ENCODE measurements around the gene LY6G5C.

The LY6G5C gene

DNA sequence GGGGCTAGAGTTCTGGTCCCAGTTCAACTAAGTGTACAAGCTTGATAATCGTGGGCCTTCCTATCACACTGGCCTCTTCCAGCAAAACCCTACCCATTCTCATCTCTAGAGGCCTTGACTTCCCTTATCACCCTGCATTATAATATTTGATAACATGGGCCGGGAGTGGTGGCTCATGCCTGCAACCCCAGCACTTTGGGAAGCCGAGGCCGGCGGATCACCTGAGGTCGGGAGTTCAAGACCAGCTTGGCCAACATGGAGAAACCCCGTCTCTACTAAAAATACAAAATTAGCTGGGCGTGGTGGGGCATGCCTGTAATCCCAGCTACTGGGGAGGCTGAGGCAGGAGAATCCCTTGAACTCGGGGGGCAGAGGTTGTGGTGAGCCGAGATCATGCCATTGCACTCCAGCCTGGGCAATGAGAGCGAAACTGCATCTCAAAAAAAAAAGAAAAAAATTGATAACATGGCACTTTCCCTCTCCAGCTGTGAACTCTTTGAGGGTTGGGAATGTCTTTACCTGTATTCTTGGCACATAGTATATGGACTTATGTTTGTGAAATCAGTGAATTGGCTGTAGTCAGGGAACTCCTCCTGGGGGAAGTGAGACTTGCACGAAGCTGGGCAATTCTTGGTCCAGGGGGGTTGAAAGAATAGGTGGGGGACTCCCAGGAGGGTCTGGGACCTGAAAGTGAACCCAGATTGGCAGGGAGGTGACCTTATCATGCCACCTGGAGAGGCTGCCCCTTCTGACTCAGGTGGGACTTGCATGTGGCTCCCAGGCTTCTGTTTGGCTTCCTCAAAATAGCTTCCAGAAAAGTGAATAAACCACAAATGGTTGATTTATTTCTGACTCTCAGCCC is 19.4 kb downstream of the LY6G5C start:
- DNase-seq: no peak

DNA sequence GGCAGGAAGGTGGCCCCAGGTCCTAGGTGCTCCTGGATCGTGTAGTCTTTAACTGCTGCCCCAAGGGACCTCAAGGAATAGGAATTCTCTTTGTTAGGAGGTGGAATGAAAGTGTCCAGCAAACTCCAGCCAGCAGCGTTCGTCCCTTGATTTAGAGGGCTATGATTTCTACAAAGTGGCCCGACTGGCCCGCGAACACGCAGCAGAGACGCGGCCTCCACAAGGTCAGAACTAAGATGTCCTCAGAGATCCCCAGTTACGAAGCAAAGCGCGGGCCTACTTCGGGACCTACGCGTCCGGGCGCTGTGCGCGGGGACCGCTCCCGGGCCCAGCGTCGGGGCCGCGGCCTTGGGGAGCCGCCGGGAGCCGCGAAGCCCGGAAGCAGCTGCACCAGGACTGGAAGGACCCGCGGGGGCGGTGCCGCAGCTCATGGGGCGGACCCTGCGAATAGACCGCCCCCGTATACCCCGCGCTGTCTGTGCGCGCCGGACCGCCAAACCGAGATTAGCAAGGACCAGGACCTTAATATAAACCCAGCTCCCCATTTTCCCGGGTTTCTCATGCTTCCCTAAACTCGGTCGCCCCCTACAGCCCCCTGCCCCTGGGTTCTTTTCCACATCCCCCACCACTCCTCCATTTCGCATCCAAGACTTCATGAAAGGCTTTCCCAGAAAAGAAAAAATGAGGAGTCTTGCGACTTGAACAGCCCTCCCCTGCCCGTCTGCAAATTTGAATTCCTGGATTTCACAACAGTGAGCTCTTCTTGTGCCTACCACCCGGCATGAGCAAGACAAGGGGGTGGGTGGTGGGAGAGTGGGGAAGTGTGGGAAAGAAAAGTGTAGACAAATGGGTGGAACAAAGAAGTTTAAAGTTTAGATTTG is 20.2 kb downstream of the LY6G5C start, which contains the start of gene C6orf47:
TSS of gene C6orf47 (minus strand) at position 398 of the 881 bp plus-strand sequence. CDS start 831 bp downstream, outside the sequence.
- DNase-seq: peak; percentile 9

DNA sequence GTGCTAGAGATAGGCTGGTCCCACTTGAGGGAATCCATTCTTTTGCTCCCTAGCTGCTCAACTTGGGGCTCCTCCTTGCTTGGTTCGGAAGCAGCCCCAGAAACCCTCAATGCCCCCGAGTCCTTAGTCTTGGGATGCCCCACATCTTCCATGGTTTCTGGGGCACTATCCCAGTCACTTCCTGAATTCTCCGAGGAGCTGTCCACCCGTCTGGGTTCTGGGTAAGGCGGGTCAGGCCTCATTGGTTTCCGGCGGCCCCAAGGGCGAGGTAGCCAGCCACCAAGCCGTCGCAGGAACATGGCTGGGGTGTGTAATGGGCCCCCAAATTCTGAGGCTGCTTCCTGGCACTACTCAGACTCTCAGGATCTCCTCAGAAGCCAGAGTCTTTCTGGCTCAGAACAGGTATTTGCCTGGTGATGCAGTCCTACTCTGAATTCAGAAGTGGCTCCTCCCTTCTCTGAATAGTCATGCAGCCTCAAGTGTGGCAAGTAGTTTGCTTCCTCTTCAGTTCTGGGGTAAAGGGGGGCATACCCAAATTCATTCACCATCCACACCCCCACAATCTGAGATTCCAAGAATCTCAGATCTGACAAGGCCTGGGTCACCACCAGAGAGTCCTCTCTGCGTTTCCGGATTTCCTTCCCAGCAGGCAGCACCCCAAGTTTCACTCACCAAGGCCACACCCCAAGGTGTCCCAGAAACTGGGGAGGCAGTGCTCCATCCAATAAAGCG is 21.1 kb downstream of the LY6G5C start:
- DNase-seq: no peak

DNA sequence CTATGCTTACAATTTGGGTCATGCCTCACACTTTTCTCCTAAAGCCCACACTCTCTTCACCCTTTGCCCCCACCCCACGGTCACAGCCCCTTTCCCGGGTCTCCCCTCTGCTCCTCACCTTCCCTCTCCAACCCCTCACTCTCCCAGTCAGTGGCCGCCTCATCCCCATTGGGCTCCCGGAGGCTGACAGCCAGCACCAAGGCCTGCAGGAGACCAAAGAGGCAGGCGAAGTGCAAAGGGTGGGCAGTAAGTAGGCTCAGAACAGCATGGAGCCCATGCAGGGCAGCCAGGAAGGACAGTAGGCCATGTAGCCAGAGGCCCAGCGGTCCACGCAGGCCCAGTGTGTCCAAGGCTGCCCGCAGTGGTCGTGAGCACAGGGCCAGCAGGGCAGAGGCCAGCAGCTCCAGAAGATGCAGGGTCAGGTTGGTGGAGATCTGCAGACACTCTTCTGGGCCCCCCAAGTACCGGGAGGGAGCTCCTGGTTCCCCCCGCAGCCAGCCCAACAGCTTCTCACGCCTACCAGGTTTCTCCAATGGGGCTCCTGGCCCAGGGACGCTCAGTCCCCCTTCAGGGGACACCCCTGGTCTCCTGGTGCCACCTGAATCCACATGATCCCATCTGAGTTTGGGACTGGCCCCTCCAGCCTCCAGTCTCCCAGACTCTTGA is 21.8 kb downstream of the LY6G5C start:
- DNase-seq: no peak

DNA sequence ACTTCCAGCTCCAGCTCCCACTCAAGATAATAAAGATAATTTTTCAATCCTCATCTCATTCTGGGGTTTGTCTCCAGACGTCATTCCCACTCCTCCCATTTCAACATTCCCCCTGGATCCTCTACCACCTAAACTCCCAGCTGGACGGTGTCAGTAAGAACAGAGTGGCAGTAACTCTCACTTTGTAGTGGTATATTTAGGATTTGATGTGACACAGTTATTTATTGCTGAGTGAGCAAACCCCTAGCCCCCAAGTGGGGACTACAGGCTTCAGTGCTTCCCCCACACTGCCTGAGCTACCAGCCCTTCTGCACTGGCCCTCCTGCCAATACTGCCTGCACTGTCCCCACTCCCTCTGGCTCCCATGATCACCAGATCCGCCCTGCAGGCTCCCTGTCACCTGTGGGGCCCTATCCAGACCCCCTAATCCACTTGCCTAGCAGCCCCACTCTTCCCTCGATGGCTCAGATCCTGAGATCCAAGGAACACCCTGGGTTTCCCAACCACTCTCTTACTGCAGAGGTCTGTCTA is 22.6 kb downstream of the LY6G5C start:
- no peak for DNase-seq

DNA sequence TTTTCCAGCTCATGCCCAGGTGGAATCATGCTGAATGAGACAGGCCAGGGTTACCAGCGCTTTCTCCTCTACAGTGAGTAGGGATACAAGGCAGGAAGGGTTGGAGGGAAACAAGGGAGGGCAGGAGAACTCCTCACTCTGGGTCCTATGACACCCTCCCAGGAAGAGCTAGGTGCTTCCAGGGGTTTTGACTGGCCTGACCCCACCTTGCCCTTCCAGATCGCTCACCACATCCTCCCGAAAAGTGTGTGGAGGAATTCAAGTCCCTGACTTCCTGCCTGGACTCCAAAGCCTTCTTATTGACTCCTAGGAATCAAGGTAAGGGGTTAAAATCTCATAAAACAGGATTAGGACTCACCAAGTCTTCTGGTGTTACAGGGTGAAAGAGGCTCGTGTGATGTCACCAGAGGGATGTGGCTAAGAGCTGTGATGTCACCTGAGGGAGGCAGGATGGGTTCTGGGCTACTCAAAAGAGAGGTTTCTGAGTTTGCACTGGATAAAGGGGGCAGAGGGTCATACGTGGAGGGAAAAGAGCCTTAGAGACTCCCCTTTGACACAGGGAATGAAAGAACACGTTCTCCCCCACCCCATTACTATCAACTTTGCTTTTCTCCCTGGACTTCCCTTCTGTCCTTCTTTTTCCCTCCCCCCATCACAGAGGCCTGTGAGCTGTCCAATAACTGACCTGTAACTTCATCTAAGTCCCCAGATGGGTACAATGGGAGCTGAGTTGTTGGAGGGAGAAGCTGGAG is 23.3 kb downstream of the LY6G5C start:
- DNase-seq: no peak

DNA sequence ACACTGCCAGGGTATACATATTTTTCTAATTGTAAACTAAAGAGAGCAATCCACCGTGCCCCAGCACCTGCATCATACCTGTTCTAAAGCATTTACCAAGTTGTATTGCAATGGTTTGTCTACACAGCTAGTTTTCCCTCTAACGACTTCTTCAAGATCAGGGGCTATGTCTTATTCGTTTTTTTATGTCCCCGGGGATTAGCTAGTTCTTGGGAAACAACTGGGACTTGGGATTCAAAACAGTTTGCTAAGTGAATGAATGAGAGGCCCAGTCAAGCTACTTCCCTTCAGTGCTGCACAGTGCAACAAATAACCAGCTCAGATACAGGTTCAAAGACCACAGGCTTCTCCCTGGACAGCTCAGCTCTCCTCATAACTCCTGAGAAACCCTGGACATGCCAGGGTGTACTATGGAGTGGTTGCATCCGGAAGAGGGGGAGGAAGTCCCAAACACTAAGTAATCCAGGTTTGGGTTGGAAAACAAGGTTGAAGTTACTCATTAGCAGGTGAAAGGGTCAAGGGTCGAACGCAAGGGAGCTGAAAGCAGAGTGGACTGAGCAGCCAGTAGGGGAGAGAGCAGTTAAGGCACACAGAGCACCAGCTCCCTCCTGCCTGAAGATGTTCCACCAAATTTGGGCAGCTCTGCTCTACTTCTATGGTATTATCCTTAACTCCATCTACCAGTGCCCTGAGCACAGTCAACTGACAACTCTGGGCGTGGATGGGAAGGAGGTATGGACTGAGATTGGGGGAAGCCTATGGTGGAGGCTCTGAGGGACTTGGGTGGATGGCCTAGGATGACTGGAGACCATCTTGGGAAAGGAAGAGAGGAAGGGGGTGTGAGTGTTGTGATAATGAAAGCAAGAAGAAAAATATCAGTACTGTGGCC is 25.3 kb downstream of the LY6G5C start, which contains the start of gene APOM:
TSS of gene APOM (plus strand) at position 546 of the 889 bp plus-strand sequence. CDS start at position 619, 73 bp downstream.
- no peak for DNase-seq

DNA sequence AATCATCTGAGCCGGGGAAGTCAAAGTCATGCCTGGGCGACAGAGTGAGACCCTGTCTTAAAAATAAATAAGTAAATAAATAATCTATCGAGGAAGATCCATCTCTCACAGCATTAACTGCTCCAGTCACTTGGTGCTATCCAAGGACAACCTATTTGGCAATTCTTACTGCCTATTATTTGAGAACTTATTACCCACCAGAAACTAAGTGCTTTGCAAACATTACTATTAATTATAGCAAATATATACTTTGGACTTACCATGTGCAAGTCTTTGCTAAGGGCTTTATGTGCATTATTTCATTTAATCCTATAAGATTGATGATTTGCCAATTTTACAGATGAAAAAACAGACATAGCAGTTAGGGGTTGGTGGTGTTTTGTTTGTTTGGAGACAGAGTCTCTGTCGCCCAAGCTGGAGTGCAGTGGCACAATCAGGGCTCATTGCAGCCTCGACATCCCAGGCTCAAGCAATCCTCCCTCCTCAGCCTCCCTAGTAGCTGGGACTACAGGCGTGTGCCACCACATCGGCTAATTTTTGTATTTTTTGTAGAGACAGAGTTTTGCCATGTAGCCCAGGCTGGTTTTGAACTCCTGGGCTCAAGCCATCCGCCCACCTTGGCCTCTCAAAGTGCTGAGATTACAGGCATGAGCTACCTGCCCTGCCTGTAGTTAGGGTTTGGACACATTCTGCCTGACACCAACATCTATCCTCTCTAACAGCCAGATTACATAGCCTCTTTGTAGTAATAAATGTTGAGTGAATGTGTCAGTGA is 26.1 kb downstream of the LY6G5C start:
- no peak for DNase-seq

DNA sequence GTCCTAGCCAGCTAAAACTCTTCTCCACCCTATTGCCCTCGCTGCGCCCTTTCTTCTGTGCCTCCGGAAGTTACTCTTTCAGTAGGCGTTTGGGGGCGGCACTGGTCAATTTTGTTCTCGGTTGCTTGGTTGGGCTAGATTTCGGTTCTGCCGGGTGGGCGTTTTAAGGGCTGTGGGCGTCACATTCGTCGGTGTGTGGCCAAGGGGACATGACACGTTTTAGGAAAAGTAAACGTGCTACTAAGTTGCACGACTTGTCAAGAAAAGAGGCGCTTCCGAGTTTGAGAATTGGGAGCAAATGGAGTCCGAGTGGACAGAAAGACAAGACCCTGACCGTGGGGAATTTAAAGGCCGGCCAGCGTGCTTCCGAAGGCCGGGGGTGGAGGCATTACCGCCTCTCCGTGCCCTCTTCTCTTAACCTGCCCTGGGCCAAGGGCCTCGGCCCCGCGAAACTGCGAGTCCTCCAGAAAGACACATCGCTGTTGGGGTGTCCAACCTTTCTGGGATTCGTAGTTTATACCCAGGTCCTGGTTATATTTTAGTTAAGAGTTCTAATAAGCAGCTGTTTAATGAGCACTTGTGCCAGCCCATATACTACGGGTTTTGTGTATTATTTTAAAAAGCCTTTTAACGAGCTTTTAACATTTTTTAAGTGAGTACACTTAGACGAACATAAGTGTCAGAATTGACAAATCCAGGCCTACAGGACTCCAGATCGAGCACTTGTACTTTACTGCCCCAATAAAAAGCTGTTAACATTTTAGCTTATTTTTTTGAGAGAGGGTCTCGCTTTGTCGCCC is 27.7 kb downstream of the LY6G5C start:
- DNase-seq: peak; percentile 67

DNA sequence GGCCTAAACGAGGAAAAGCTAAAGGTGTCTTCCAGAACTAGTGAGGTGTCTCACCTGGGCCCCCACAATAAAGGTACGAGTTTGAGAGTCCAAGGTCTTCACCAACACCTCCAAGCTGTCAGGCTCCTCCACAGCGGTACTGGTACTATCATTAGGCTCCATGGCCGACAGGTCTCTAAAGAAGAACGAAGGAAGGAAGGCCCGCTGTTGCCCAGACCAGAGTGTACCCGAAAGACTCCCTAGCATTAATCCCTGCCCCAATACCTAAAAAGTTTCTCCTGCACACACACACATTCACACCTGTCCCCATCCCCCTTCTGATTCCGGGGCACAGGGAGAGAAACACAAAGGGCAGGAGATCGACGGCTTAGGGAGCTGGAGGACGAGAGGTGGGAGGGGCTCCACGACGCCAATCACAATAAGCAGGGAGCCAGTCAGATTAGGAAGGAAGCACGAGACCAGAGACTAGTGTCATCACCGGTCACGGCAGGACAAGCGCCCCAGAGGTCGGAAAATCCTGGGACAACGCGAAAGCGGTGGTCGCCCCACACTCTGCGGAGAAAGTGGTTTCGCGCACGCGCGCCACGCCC is 29.2 kb downstream of the LY6G5C start:
- DNase-seq: no peak

DNA sequence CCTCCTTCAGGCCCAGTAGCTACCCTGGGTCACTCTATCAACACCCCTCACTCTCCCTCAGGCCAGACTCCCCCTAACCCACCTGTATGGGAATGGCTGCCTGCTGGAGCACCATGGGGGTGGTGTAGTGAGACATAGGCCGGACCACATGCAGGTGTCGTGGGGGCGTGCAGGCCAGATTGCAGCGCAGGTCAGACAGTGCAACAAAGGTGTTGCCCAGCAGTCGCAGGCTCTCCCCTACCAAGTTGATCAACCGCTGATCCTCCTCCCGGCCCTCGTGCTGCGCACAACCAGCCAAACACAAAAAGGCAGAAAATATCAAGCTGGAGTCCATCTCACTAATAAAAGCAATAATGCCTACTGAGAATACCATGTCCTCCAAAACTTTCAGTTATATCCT is 35.5 kb downstream of the LY6G5C start:
- no peak for DNase-seq

DNA sequence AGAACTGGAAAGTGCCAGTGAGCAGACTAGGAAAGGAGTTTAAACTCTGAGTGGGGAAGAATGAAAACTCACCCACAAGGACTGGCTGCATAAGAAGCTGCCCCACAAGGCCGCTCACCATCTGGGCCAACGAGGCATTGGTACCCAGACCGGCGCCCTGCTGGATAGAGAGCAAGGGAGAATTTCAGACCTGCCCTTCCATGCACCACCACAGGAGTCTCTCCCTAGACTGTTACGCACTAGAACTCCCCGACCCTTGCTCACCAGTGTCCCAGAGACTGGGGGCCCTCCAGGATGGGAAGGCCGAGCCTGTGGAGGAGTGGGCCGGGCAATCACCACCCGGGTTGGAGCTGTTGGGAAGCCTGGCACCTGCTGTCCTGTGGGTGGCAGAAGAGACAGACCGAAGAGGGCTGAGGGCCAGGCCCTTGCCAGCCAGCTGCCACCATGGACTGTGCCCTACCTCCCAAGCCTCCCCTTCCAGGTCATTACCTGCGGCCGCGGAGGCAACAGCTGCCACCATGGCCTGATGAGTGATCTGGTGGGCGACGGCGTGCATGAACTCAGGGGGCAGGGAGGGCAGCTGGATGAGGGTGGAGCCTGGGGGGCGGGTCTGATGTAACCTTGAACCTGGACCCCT is 36.9 kb downstream of the LY6G5C start:
- DNase-seq: no peak

DNA sequence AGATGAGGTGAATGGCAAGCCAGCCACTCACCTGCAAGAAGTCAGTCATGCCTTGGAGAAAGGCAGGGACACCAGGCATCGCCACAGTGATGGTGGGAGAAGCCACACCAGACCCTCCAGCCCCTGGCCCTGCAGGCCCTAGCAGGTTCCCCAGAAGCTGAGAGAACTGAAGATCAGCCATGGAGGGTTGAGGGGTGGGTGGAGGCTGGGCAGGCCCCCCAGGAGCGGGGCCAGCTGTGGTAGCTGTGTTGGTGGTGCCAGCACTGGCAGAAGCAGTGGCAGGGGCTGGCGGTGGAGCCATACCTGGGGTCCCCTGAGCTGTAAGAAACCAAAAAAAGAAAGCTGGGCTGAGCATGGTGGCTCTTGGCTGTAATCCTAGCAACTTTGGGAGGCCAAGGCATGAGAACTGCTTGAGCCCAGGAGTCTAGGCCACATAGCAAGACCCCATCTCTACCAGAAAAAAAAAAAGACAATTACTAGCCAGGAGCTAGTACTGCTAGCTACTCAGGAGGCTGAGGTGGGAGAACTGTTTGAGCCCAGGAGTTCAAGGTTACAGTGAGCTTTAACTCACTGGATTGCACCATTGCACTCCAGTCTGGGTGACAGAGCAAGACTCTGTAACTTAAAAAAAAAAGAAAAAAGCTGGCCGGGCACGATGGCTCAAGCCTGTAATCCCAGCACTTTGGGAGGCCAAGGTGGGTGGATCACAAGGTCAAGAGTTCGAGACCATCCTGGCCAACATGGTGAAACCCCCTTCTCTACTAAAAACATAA is 37.9 kb downstream of the LY6G5C start:
- no peak for DNase-seq

DNA sequence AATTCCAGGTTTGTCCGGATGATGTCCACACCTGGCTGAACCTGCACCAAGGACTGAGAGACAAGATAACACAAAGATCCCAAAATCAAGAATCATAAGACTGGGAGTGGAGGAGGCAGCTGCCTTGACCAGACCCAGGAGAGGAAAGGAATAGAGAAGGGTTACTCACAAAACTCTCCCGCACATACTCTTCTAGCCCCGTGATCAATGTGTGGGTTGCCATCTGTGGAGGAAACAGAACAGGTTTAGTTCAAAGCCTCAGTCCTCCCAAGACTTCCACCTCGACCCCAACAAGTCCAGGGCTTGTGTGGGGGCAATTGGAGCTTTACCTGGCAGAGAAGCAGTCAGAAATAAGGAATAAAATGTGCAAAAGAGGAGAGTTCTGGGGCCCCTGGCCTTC is 39.5 kb downstream of the LY6G5C start:
- DNase-seq: no peak

DNA sequence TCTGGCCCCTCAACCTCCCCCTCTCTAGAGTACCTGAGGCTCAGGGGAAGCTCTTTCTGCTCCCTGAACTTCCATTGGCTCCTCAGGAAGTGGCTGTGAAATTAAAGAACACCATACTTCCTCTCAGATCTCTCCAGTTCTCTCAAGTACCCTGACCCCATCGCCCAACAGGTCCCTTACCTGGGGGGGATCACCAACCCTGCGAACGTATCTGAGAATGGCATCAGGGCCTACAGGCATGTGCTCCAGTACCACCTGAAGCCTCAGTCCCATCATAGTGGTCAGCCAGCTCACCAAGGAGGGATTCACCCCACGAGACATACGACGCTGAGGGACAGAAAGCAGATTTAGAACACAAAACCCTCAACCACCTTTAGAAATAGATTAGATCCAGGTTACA is 40.3 kb downstream of the LY6G5C start:
- no peak for DNase-seq

DNA sequence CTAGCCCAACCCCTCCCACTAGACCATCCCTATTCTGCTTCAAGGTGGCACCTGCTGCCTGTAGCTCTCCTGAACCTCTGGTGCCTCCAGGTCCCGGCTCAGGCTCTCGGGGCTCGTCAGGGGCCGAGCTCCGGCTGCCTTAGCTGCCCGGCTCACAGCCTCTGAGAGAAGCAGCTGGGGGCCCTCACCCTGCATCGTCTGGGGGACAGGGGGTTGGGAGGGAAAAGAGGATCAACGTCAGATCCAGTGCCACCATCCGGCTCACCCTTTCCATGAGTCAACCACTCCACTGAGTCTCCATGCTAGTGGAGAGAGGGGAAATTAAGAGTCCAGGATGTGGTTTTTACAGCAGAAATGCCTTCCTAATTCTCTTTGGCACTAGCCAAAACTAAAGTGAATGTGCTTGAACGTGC is 41.4 kb downstream of the LY6G5C start:
- no peak for DNase-seq

DNA sequence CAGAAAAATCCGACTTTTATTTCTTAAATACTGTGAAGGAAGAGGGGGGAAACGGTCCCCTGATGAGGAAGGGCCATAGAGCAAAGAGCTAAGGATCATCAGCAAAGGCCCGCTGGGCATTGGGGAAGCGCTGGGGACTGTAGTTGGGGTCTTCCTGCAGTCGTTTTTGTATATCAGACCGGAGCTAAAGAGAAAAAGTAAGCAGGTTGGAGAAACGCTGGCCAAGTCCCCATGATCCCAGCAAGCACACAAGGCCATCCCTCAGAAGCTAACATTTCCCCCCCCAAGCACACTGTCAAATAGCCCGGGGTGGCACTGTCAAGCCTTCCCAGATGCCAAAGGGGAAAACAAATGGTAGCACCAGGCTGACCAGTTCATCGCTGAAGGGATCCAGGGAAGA is 41.8 kb downstream of the LY6G5C start:
- no peak for DNase-seq
